OCI-LY7 (cell line): ENCODE results near the gene YWHAQ. TPM values are rescaled to one million over a fixed set of nuclear protein-coding genes. Genes with fewer than 3 reads are reported as not detected.
"Not testable (repeated sequence)": the region's sequence is repeated elsewhere in the genome, so short reads cannot be mapped to it uniquely, and the experiment has no call there.

Experiments used
- BruUV-seq: library from RNA; stranded (reverse); fragments of 400-500 nt; replicated peaks from 2 replicates; lab custom pipeline; 2021; lab: Mats Ljungman, UMichigan
- CTCF ChIA-PET: fragments of 300-600 bp; sonication (Branson Sonifier 250); formaldehyde crosslinking; loops from one replicate; lab custom pipeline; 2022; ENCODE audit warnings: antibody characterized with exemption; ENCODE audit not compliant: unreplicated experiment; lab: Charles Lee
- POLR2A ChIA-PET: fragments of 300-600 bp; sonication (Branson Sonifier 250); formaldehyde crosslinking; loops from one replicate; lab custom pipeline; 2022; ENCODE audit warnings: antibody characterized with exemption; lab: Charles Lee
- DNase-seq: peaks from one replicate; pipeline ENCODE4 v3.0.0-alpha.2; 2015; ENCODE audit warnings: low spot score
- H2AFZ ChIP-seq: fragments of 200-600 bp; sonication (generic), shearing (Covaris generic); 2 replicates; pipeline ENCODE4 v1.6.1; 2014; ENCODE audit warnings: mild to moderate bottlenecking, antibody characterized with exemption, low read length, moderate library complexity
- H3K27ac ChIP-seq: fragments of 200-600 bp; sonication (generic); 2 replicates; pipeline ENCODE4 v1.5.1; 2014; ENCODE audit warnings: mixed run types, low read depth, mild to moderate bottlenecking, moderate library complexity, low read length, inconsistent platforms; ENCODE audit not compliant: poor library complexity, severe bottlenecking
- H3K36me3 ChIP-seq: fragments of 200-600 bp; sonication (generic); 2 replicates; pipeline ENCODE4 v1.6.1; 2014; ENCODE audit warnings: mild to moderate bottlenecking, antibody characterized with exemption, low read length, moderate library complexity, mixed read lengths; ENCODE audit not compliant: insufficient read depth
- H3K4me1 ChIP-seq: fragments of 200-600 bp; sonication (generic); 2 replicates; pipeline ENCODE4 v1.5.1; 2014; ENCODE audit warnings: mild to moderate bottlenecking, low read length; ENCODE audit not compliant: insufficient read depth, poor library complexity, severe bottlenecking
- H3K4me2 ChIP-seq: fragments of 200-600 bp; sonication (generic); 2 replicates; pipeline ENCODE4 v1.6.1; 2014; ENCODE audit warnings: mild to moderate bottlenecking, low read length
- H3K4me3 ChIP-seq: fragments of 200-600 bp; sonication (generic); 2 replicates; pipeline ENCODE4 v1.5.1; 2014; ENCODE audit warnings: mild to moderate bottlenecking, low read depth, low read length; ENCODE audit not compliant: poor library complexity, severe bottlenecking
- H3K79me2 ChIP-seq: fragments of 200-600 bp; sonication (generic); 2 replicates; pipeline ENCODE4 v1.6.1; 2016; ENCODE audit warnings: low read depth, mild to moderate bottlenecking, low read length, moderate library complexity, mixed read lengths; ENCODE audit not compliant: insufficient read depth
- H3K9me2 ChIP-seq: fragments of 200-600 bp; sonication (generic); 2 replicates; pipeline ENCODE4 v1.6.1; 2016; ENCODE audit warnings: mild to moderate bottlenecking, low read length, mixed read lengths; ENCODE audit not compliant: insufficient read depth
- H3K9me3 ChIP-seq: fragments of 200-600 bp; sonication (generic); 2 replicates; pipeline ENCODE4 v1.6.1; 2014; ENCODE audit warnings: mild to moderate bottlenecking, mixed run types, low read length, mixed read lengths
- H4K20me1 ChIP-seq: fragments of 200-600 bp; sonication (generic); 2 replicates; pipeline ENCODE4 v1.6.1; 2014; ENCODE audit warnings: mild to moderate bottlenecking, antibody characterized with exemption, low read length, moderate library complexity, mixed read lengths; ENCODE audit not compliant: insufficient read depth
- CTCF ChIP-seq: fragments of 200-600 bp; sonication (generic); conservative IDR thresholded peaks from 2 replicates; pipeline ENCODE4 v1.5.1; 2014; ENCODE audit warnings: mild to moderate bottlenecking, antibody characterized with exemption, low read length, moderate library complexity, mixed read lengths
- EZH2phosphoT487 ChIP-seq: fragments of 200-600 bp; sonication (generic); IDR thresholded peaks from 2 replicates; pipeline ENCODE4 v1.6.1; 2018; ENCODE audit warnings: low read depth, borderline replicate concordance, mild to moderate bottlenecking, mixed run types, antibody characterized with exemption, low read length, moderate library complexity, mixed read lengths
- intact Hi-C: fragments of 100-400 bp; cut with micrococcal nuclease; formaldehyde crosslinking; loops from one replicate; pipeline ENCODE4 v1.10.0; 2022; ENCODE audit not compliant: unreplicated experiment
- total RNA-seq, 2 experiments: library from RNA; depleted of rRNA in 1 of 2; stranded (reverse); fragments of >200 nt in 1 of 2; shearing (Covaris generic) in 1 of 2; gene quantifications; 2 replicates each; pipeline ENCODE4 v1.2.3, GENCODE V29; 2014 to 2022

Gene YWHAQ
- total RNA-seq, 2 experiments from 2014 or later = 181 to 252 TPM

- Histone ChIP-seq H3K4me2 (no peak overlapping the region), H2AFZ (no peak overlapping the region), H3K36me3 (peaks cover 86% of the 10 kb centered on the region), H3K9me2 (no peaks in the 10 kb centered on the region), H4K20me1 (no peaks in the 10 kb centered on the region), H3K9me3 (no peaks in the 10 kb centered on the region), H3K4me1 (no peaks in the 10 kb centered on the region), H3K79me2 (peaks cover 30% of the 10 kb centered on the region; the same call in 1 of the 2 replicates), H3K4me3 (no peak overlapping the region), H3K27ac (no peak overlapping the region)
- TF ChIP-seq EZH2phosphoT487 (no peak), CTCF (no peak)
- intact Hi-C loops = no loop called here
- BruUV-seq = no TSS peak
- ChIA-PET CTCF (no interaction called here), POLR2A (interaction anchor here (1.1 to 2.4 kb wide), 3 partner anchors 9 to 16 kb away, joined by 4 to 5 read pairs (median 5); no protein-coding TSS in a partner anchor)
- no peak for DNase-seq
Measured at GRCh38 chr2:9586465-9586864, 44.3 kb downstream of the YWHAQ start.

- no peak overlapping the region for H3K27ac ChIP-seq
- no peak overlapping the region for H2AFZ ChIP-seq
- no peak overlapping the region for H3K4me2 ChIP-seq
- POLR2A ChIA-PET = no interaction called here
- H3K4me1 ChIP-seq = no peaks in the 10 kb centered on the region
- no peaks in the 10 kb centered on the region for H3K9me3 ChIP-seq
- H3K36me3 ChIP-seq = peaks cover 76% of the 10 kb centered on the region
- intact Hi-C loops = no loop called here
- peaks cover 20% of the 10 kb centered on the region; the same call in 1 of the 2 replicates for H3K79me2 ChIP-seq
- TF ChIP-seq EZH2phosphoT487 (no peak), CTCF (no peak)
- no peaks in the 10 kb centered on the region for H3K9me2 ChIP-seq
- CTCF ChIA-PET = no interaction called here
- H4K20me1 ChIP-seq = no peaks in the 10 kb centered on the region
- no peak for DNase-seq
- H3K4me3 ChIP-seq = no peak overlapping the region
- no TSS peak for BruUV-seq
Measured at GRCh38 chr2:9585486-9585885, 45.3 kb downstream of the YWHAQ start.

GRCh38 chr2:9584902-9585301 lies 45.9 kb downstream of the YWHAQ start:
- CTCF ChIA-PET, BruUV-seq, H3K4me3 ChIP-seq, H3K27ac ChIP-seq, intact Hi-C loops, H4K20me1 ChIP-seq, DNase-seq, H3K4me1 ChIP-seq, H3K9me3 ChIP-seq, H3K4me2 ChIP-seq, H3K9me2 ChIP-seq, H2AFZ ChIP-seq: not testable (repeated sequence)
- peaks cover 14% of the 10 kb centered on the region; the same call in 1 of the 2 replicates for H3K79me2 ChIP-seq
- POLR2A ChIA-PET = interaction anchor here (0.6 kb wide), 1 partner anchor 52 kb away, joined by 3 read pairs; no protein-coding TSS in a partner anchor
- H3K36me3 ChIP-seq = peaks cover 70% of the 10 kb centered on the region
